ENCODE measurements around the gene SUPT3H.

DNA sequence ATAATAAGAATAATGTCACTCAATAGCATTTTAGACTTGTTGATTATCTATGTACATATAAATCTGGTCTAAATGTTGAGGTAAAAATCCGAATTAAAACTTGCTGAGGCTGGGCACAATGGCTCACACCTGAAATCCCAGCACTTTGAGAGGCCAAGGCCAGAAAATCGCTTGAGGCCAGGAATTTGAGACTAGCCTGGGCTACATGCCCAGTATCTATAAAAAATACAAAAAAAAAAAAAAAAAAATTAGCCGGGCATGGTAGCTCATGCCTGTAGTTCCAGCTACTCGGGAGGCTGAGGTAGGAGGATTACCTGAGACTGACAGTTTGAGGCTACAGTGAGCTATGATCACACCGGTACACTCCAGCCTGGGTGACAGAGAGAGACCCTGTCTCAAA, 34.2 kb upstream of the SUPT3H start:
- no peak for TF ChIP-seq CTCF (IDR thresholded peaks at IDR 0.05)
- no peak for TF ChIP-seq POLR2A (IDR thresholded peaks at IDR 0.05)
- TF ChIP-seq POLR2AphosphoS5 (IDR thresholded peaks at IDR 0.05) = no peak
- no peak for TF ChIP-seq EP300 (IDR thresholded peaks at IDR 0.05; ENCODE audit: low read depth)

Measured in transverse colon (tissue), 4 donors.